HepG2 (cell line): Measurements from ENCODE around the gene AGR3. TPM values are rescaled to one million over a fixed set of nuclear protein-coding genes. Genes with fewer than 3 reads are reported as not detected.

Experiments
- ATAC-seq: fragments of 200-7000 bp; cut with Tn5 transposase; 3 replicates; pipeline ENCODE4 v1.9.1; 2020; ENCODE audit warnings: mild to moderate bottlenecking, moderate library complexity
- BruUV-seq: library from RNA; stranded (reverse); fragments of 400-500 nt; replicated peaks from 2 replicates; lab custom pipeline; 2021; lab: Mats Ljungman, UMichigan
- CTCF ChIA-PET: fragments of 300-600 bp; formaldehyde crosslinking; extraction: SDS; loops from one replicate; lab custom pipeline; 2021; ENCODE audit warnings: low total read pairs, inconsistent platforms, low intra/inter-chr PET ratio; lab: Yijun Ruan, JAX
- POLR2A ChIA-PET: fragments of 350-600 bp; sonication (Branson Sonifier 250); formaldehyde crosslinking; loops from one replicate; lab custom pipeline; 2020; ENCODE audit warnings: antibody characterized with exemption, inconsistent platforms; lab: Yijun Ruan, JAX
- DNase-seq: peaks from one replicate; pipeline ENCODE4 v3.0.0-alpha.2; 2015; ENCODE audit warnings: low spot score
- FAIRE-seq: peaks from 3 replicates; lab custom pipeline; 2011; peaks lifted over from hg19 to GRCh38; lab: Jason Lieb, UNC
- H2AFZ ChIP-seq: one replicate; pipeline ENCODE4 v1.6.1; 2011; ENCODE audit warnings: low read length, inconsistent platforms
- H3K27ac ChIP-seq: fragments of 300-600 bp; 3 replicates; pipeline ENCODE4 v1.8.0; 2011; ENCODE audit warnings: mixed run types, mild to moderate bottlenecking, mixed read lengths, low read length, inconsistent platforms; ENCODE audit not compliant: insufficient read depth; ENCODE audit errors: extremely low read length
- H3K27me3 ChIP-seq, 2 experiments: fragments of 200-600 bp in 1 of 2; 2 replicates in 1 of 2; 3 replicates in 1 of 2; pipeline versions ENCODE4 v1.6.0 to v1.8.0; 2011; ENCODE audit warnings: low read length in 2 of 2, mild to moderate bottlenecking in 2 of 2, moderate library complexity in 2 of 2, inconsistent platforms in 1 of 2; ENCODE audit not compliant: insufficient read depth in 2 of 2, control insufficient read depth in 1 of 2
- H3K36me3 ChIP-seq, 2 experiments: fragments of 200-600 bp in 1 of 2; replicated peaks in 1 of 2; 2 replicates in 1 of 2; 3 replicates in 1 of 2; pipeline versions ENCODE4 v1.5.1 to v1.8.0; 2011; ENCODE audit warnings: low read length in 2 of 2, inconsistent platforms in 1 of 2; ENCODE audit not compliant: insufficient read depth in 2 of 2, control insufficient read depth in 1 of 2
- H3K4me1 ChIP-seq: 2 replicates; pipeline ENCODE4 v1.5.1; 2012; ENCODE audit warnings: low read length, inconsistent platforms; ENCODE audit not compliant: insufficient read depth
- H3K4me2 ChIP-seq: 2 replicates; pipeline ENCODE4 v1.6.0; 2011; ENCODE audit warnings: low read depth, low read length, inconsistent platforms
- H3K4me3 ChIP-seq, 3 experiments: fragments of 200-600 bp in 1 of 3; sonication (generic), shearing (Covaris generic) in 1 of 3; replicated peaks in 1 of 3; 2 replicates each; pipeline ENCODE4 v1.5.1; 2011 to 2016; ENCODE audit warnings: low read length in 3 of 3, inconsistent platforms in 2 of 3, low read depth in 2 of 3, mild to moderate bottlenecking in 2 of 3, control low read depth in 1 of 3, mixed read lengths in 1 of 3; ENCODE audit not compliant: insufficient read depth in 1 of 3
- H3K79me2 ChIP-seq: one replicate; pipeline ENCODE4 v1.6.1; 2011; ENCODE audit warnings: low read length, inconsistent platforms; ENCODE audit not compliant: insufficient read depth
- H3K9ac ChIP-seq: 2 replicates; pipeline ENCODE4 v1.6.0; 2011; ENCODE audit warnings: mild to moderate bottlenecking, low read depth, low read length, inconsistent platforms; ENCODE audit not compliant: insufficient read depth
- H3K9me3 ChIP-seq: 2 replicates; pipeline ENCODE4 v1.5.1; 2012; ENCODE audit warnings: mild to moderate bottlenecking, low read length
- H4K20me1 ChIP-seq: 2 replicates; pipeline ENCODE4 v1.6.0; 2011; ENCODE audit warnings: inconsistent platforms, mild to moderate bottlenecking, low read length, moderate library complexity; ENCODE audit not compliant: insufficient read depth
- BCL3 ChIP-seq: sonication (generic); formaldehyde crosslinking; IDR thresholded peaks from 2 replicates; pipeline ENCODE4 v1.5.1; 2020; ENCODE audit warnings: mild to moderate bottlenecking, missing genetic modification reagents, moderate library complexity
- CREB1 ChIP-seq, 2 experiments: fragments of 450-650 bp in 1 of 2; IDR thresholded peaks; 2 replicates each; pipeline ENCODE4 v1.6.1; 2016 to 2017; ENCODE audit warnings: control low read depth in 1 of 2, mild to moderate bottlenecking in 1 of 2, missing compliant biosample characterization in 1 of 2, missing genetic modification characterization in 1 of 2
- PHF21A ChIP-seq: sonication (generic); formaldehyde crosslinking; IDR thresholded peaks from 2 replicates; pipeline ENCODE4 v1.5.0; 2020; ENCODE audit warnings: mild to moderate bottlenecking, missing genetic modification reagents
- REPIN1 ChIP-seq: sonication (generic); formaldehyde crosslinking; IDR thresholded peaks from 2 replicates; pipeline ENCODE4 v1.8.0; 2022; ENCODE audit warnings: missing genetic modification reagents, low read depth, mild to moderate bottlenecking, borderline replicate concordance
- STAG1 ChIP-seq: sonication (generic); formaldehyde crosslinking; IDR thresholded peaks from 2 replicates; pipeline ENCODE4 v1.4.0; 2020; ENCODE audit warnings: missing genetic modification reagents
- TFAP4 ChIP-seq: sonication (generic); IDR thresholded peaks from 2 replicates; pipeline ENCODE4 v1.6.1; 2016; ENCODE audit warnings: low read depth, borderline replicate concordance
- TRIM24 ChIP-seq: sonication (generic); formaldehyde crosslinking; IDR thresholded peaks from 2 replicates; pipeline ENCODE4 v1.8.0; 2022; ENCODE audit warnings: mild to moderate bottlenecking, missing genetic modification reagents
- U2AF1 ChIP-seq: fragments of 200-400 bp; formaldehyde crosslinking; optimal IDR thresholded peaks from 2 replicates; pipeline ENCODE3; 2017; ENCODE audit warnings: mild to moderate bottlenecking, low read depth, low read length
- ZBTB2 ChIP-seq: sonication (generic); formaldehyde crosslinking; IDR thresholded peaks from 2 replicates; pipeline ENCODE4 v1.8.0; 2022; ENCODE audit warnings: low read depth, missing genetic modification reagents
- ZNF20 ChIP-seq: sonication (generic); formaldehyde crosslinking; IDR thresholded peaks from 2 replicates; pipeline ENCODE4 v1.4.0; 2020; ENCODE audit warnings: mild to moderate bottlenecking, moderate library complexity, missing genetic modification reagents
- ZNF30 ChIP-seq: sonication (generic); formaldehyde crosslinking; IDR thresholded peaks from 2 replicates; pipeline ENCODE4 v1.5.0; 2020; ENCODE audit warnings: mild to moderate bottlenecking, missing genetic modification reagents
- ZNF414 ChIP-seq: sonication (generic); formaldehyde crosslinking; IDR thresholded peaks from 2 replicates; pipeline ENCODE4 v1.5.0; 2020; ENCODE audit warnings: missing genetic modification reagents
- ZNF44 ChIP-seq: sonication (generic); formaldehyde crosslinking; IDR thresholded peaks from 2 replicates; pipeline ENCODE4 v1.5.1; 2020; ENCODE audit warnings: mild to moderate bottlenecking, missing genetic modification reagents
- ZNF547 ChIP-seq: sonication (generic); formaldehyde crosslinking; IDR thresholded peaks from 2 replicates; pipeline ENCODE4 v1.5.1; 2020; ENCODE audit warnings: mild to moderate bottlenecking, missing genetic modification reagents
- ZNF619 ChIP-seq: sonication (generic); formaldehyde crosslinking; IDR thresholded peaks from 2 replicates; pipeline ENCODE4 v1.4.0; 2020; ENCODE audit warnings: mild to moderate bottlenecking, missing genetic modification reagents
- ZNF724P ChIP-seq: sonication (generic); formaldehyde crosslinking; IDR thresholded peaks from 2 replicates; pipeline ENCODE4 v1.8.0; 2022; ENCODE audit warnings: missing genetic modification reagents, borderline replicate concordance
- ZNF761 ChIP-seq: sonication (generic); formaldehyde crosslinking; conservative IDR thresholded peaks from 2 replicates; pipeline ENCODE4 v1.4.0; 2020; ENCODE audit warnings: mild to moderate bottlenecking, missing genetic modification reagents
- WGBS: methylation state at CpG from one replicate; pipeline ENCODE4 v1.1.6; 2017; ENCODE audit warnings: low lambda C conversion rate; 5-methylcytosine and 5-hydroxymethylcytosine counted together
- in situ Hi-C: cut with HindIII; loops from 2 replicates; pipeline ENCODE4 v1.10.0; 2017; ENCODE audit warnings: low pct_unique_long_range_greater_than_20kb; ENCODE audit not compliant: extremely low pct_ligation_motif_present
- intact Hi-C: fragments of 100-400 bp; cut with micrococcal nuclease; formaldehyde crosslinking; loops from one replicate; pipeline ENCODE4 v1.10.0; 2022; ENCODE audit not compliant: unreplicated experiment
- polyA plus RNA-seq, 8 experiments: library from polyadenylated mRNA; depleted of rRNA in 3 of 8; stranded (reverse) in 7 of 8; unstranded in 1 of 8; fragments of >200 nt; fragmentation: Illumina TruSeq in 4 of 8; extraction: Trizol in 4 of 8; gene quantifications; 2 replicates each; pipeline versions ENCODE4 v1.2.1 to v1.2.3, GENCODE V29; 2011 to 2016; ENCODE audit warnings: low read depth in 4 of 8, missing spikeins in 1 of 8, mixed read lengths in 1 of 8; ENCODE audit not compliant: insufficient read depth in 1 of 8
- total RNA-seq, 5 experiments: library from RNA; depleted of rRNA; stranded (reverse); fragments of >200 nt; fragmentation: Illumina TruSeq; extraction: Trizol; gene quantifications; 2 replicates each; pipeline ENCODE4 v1.2.3, GENCODE V29; 2016; ENCODE audit warnings: low read depth in 1 of 5

The AGR3 gene
- total and polyA plus RNA-seq, 2 of the 13 experiments (the other 11 are each of a cell fraction or from before 2014, with no cell fraction given) = not detected

GRCh38 chr7:16925609-16926008 lies 43.8 kb upstream of the AGR3 start:
- peaks cover 31% of the 10 kb centered on the region for H3K4me1 ChIP-seq

GRCh38 chr7:16923019-16923418 lies 41.2 kb upstream of the AGR3 start:
- no peak overlapping the region for H2AFZ ChIP-seq
- WGBS = 86% methylated on average over 2 of the region's 2 CpGs
- no peaks in the 10 kb centered on the region for H3K79me2 ChIP-seq
- FAIRE-seq = no peak
- ChIA-PET CTCF (no interaction called here), POLR2A (no interaction called here)
- no TSS peak for BruUV-seq
- no peak for DNase-seq
- no peak overlapping the region for H3K4me2 ChIP-seq
- no peak overlapping the region for H3K9ac ChIP-seq
- in situ Hi-C loops = no loop called here
- H4K20me1 ChIP-seq = no peaks in the 10 kb centered on the region
- H3K36me3 ChIP-seq = no peaks in the 10 kb centered on the region
- ATAC-seq = no peak
- peaks cover 24% of the 10 kb centered on the region for H3K4me1 ChIP-seq
- peaks cover 11% of the 10 kb centered on the region; the same call in 1 of the 2 replicates for H3K9me3 ChIP-seq
- no peak overlapping the region for H3K27ac ChIP-seq
- no peaks in the 10 kb centered on the region for H3K27me3 ChIP-seq
- H3K4me3 ChIP-seq = no peak overlapping the region
- intact Hi-C loops = no loop called here
- TF ChIP-seq ZNF724P (CRISPR knock-in tag) (no peak), ZNF619 (CRISPR knock-in tag) (no peak), ZNF44 (no peak), PHF21A (CRISPR knock-in tag) (no peak), BCL3 (CRISPR knock-in tag) (no peak), TFAP4 (no peak), ZBTB2 (CRISPR knock-in tag) (no peak), REPIN1 (CRISPR knock-in tag) (no peak), ZNF20 (CRISPR knock-in tag) (no peak), ZNF30 (no peak), ZNF414 (CRISPR knock-in tag) (no peak), ZNF761 (CRISPR knock-in tag) (no peak), TRIM24 (no peak), ZNF547 (no peak)

More at GRCh38 chr7:16925609-16926008, 43.8 kb upstream of the AGR3 start:
- Histone ChIP-seq H3K4me3 (no peak overlapping the region), H2AFZ (no peak overlapping the region), H3K36me3 (no peaks in the 10 kb centered on the region), H3K27me3 (no peaks in the 10 kb centered on the region), H3K4me2 (no peak overlapping the region), H3K9ac (no peak overlapping the region), H4K20me1 (no peaks in the 10 kb centered on the region), H3K9me3 (peaks cover 11% of the 10 kb centered on the region; the same call in 1 of the 2 replicates), H3K27ac (no peak overlapping the region), H3K79me2 (no peaks in the 10 kb centered on the region)
- ChIA-PET CTCF (interaction anchor here (1.2 kb wide), 1 partner anchor 376 kb away, joined by 4 read pairs; no protein-coding TSS in a partner anchor), POLR2A (no interaction called here)
- TF ChIP-seq CREB1 (IDR thresholded peaks at IDR 0.05) (peak; percentile 52; the same call in 1 of the 2 replicates), CREB1 (CRISPR knock-in tag; IDR thresholded peaks at IDR 0.05) (no peak), STAG1 (CRISPR knock-in tag) (no peak), U2AF1 (no peak)
- in situ Hi-C loops = loop anchor here (25.0 kb wide), 1 partner anchor 612 kb away; no protein-coding TSS in a partner anchor
- FAIRE-seq (no peak), DNase-seq (no peak), ATAC-seq (no peak)
- 16% methylated on average over 3 of the region's 3 CpGs for WGBS
- intact Hi-C loops = loop anchor here (1.0 to 5.0 kb wide), 4 partner anchors 281 to 721 kb away; no protein-coding TSS in a partner anchor
- BruUV-seq = no TSS peak
